Epithelial cell of proximal tubule (primary cell): ENCODE data around the gene USP22. TPM values are rescaled to one million over a fixed set of nuclear protein-coding genes. Genes with fewer than 3 reads are reported as not detected.

Experiments used
- DNase-seq: peaks from one replicate; pipeline ENCODE4 v3.0.0-alpha.2; 2011; ENCODE audit warnings: low read depth
- H3K4me3 ChIP-seq: 2 replicates; pipeline ENCODE4 v1.5.1; 2011; ENCODE audit warnings: low read depth, mild to moderate bottlenecking, low read length
- total RNA-seq: library from RNA; depleted of rRNA; stranded (reverse); fragments of >200 nt; gene quantifications from 2 replicates; pipeline ENCODE4 v1.2.3, GENCODE V29; 2015
- TF ChIP-seq, protein P1 (sequence below): conservative IDR thresholded peaks from 2 replicates; pipeline ENCODE4 v1.5.1; 2012; ENCODE audit warnings: low read depth, mild to moderate bottlenecking, low read length

The USP22 gene
- total RNA-seq, 1 donor from 2014 or later, result 158 TPM

DNA sequence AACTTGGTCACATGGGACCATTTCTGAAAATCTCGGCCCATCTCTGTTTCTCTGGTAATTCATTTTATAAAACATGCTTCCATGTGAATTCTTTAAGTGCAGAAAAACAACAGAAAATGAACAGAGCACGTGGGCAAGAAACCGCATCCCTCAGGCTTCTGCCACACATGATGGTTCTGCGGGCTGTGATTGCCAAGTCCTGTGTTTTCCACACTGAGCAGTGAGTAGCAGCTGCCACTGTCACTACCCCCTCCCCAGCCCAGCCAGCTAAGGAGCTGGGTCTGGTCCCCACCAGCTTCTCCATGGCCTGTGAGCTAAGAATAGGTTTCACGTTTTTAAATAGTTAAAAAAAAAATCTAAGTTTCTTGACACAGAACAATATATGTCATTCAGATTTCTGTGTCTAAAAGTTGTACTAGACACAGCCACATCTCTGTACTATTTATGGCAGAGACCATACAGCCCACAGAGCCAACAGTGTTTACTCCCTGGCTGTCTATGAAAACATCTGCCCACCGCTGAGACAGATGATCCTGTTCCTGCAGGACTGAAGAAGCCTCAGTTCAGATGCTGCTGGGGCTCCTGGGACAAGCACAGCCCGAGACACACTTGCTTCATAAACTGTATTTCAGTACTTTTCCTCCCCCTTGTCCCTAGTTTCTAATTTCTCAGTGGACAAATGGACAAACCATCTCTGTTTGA is 41.5 kb downstream of the USP22 start:
- TF ChIP-seq, protein P1, sequence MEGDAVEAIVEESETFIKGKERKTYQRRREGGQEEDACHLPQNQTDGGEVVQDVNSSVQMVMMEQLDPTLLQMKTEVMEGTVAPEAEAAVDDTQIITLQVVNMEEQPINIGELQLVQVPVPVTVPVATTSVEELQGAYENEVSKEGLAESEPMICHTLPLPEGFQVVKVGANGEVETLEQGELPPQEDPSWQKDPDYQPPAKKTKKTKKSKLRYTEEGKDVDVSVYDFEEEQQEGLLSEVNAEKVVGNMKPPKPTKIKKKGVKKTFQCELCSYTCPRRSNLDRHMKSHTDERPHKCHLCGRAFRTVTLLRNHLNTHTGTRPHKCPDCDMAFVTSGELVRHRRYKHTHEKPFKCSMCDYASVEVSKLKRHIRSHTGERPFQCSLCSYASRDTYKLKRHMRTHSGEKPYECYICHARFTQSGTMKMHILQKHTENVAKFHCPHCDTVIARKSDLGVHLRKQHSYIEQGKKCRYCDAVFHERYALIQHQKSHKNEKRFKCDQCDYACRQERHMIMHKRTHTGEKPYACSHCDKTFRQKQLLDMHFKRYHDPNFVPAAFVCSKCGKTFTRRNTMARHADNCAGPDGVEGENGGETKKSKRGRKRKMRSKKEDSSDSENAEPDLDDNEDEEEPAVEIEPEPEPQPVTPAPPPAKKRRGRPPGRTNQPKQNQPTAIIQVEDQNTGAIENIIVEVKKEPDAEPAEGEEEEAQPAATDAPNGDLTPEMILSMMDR, result no peak
- DNase-seq, result no peak

DNA sequence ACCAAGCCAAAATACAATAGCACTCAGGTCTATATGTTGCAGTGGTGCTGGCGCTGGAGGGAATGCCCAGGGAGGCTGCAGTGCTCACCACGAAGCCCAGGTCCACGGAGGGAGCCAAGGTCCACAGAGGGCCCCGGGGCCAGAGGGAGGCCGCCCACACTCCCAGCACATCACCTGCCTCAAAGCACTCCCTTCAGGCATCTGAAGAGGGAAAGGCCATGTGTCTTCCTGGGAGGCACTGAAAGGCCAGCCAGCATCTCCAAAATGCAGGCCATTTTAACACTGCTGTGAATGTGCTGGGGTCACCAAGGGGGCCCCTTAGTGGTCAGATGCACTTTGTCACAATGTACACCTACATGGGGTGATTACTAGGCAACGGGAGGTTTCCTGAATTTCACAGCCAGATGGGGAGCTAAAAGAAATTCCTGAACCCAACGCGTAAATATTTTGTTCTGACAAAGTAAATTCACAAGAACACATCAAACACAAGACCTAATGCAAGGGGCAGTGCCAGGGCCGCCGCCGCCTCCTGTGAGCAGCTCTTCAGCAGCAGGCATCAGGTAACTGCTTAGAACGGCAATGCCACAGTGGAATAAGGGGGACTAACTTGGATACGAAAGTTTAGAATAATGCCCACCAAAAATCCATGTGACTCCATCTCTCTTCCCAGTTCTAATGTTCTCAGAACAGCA is 42.8 kb downstream of the USP22 start:
- TF ChIP-seq, protein P1, result no peak
- no peak overlapping the region for H3K4me3 ChIP-seq
- DNase-seq, result no peak

More for the DNA sequence above, 41.5 kb downstream of the USP22 start:
- no peak overlapping the region for H3K4me3 ChIP-seq

DNA sequence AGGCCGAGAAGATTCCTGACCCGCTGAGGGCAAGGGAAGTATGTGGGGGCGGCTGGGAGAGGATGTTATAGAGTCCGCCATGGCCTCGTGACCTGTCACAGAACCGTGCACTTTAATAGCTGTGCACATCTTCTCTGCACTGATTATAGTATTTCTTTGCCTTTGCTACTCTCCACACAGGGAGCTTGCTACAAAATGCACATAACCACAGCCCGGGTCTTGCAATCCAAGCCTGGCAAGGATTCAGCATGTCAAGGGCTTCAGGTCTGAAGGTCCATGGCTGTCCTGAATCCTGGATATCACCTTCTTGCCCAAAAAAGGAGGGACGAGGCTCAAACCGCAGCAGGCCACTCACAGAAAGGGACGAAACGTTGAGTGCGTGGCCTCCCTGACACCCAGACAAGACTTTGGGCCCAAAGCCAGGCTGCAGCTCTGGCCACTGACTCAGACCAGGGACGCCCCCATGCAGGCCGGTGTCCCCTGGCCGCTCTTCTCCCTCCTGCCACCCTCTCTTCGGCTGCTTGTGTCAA is 43.7 kb downstream of the USP22 start:
- DNase-seq, result no peak
- no peak overlapping the region for H3K4me3 ChIP-seq
- TF ChIP-seq, protein P1, result no peak

DNA sequence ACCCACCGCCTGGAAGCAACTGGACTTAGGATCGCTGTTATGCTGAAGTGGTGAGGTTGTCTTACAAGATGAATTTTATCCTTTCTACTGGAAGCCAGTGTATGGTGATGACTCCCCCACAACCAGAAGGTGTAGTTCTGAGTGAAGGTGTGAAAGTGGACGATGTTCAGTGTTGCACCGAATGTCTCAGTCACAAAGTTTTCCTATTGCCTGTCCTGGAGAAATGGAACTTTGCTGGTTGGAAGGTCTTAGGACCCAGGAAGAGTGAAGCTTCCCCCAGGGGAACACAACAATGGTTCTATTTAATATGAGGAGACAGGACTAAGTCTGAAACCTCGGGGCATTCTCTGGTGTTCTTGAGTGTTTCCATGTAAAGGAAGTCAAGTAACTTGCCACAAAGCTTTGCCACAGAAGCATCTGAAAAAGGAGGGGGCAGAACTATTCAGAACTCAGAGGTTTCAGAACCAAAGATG is 44.2 kb downstream of the USP22 start:
- no peak for DNase-seq
- TF ChIP-seq, protein P1, result no peak
- H3K4me3 ChIP-seq, result no peak overlapping the region

DNA sequence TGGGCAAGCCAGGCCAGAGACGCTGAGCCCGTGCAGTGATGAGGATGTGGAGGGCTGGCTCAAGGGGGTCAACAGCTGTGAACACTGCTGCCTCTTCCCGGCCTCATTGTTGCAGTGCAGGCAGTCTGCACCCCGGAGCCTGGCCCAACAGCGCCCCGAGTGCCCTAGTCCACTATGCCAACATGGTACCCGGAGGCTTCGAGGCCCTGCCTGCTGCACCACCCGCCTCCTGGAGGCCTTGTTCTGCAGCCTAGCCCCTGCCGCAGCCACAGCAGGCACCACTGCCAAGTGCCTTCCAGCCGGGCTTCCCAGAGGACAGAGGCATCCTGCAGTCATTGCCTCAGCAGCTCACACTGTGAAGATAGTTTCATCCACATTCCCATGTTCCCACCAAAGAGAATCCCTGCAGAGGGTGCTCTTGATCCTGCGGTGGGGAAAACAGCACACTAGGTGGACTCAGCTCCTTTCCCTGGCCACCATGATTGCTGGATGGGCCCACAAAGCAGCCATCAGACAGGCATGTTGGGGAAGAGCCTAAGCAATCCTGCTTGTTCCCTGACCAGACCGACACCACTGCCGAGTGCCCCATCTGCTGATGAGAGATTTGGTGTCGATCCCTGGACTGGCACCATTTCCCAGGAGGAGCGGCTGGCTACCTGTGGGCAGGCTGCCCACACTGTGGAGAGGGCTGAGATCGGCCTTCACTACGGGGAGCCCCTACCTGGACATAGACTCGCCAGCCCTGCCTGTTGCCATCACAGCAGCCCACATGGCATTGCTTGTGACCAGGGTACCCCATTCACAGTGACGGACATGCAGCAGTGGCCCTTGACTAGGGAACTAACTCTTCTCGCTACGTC is 44.9 kb downstream of the USP22 start:
- no peak for DNase-seq
- no peak overlapping the region for H3K4me3 ChIP-seq
- TF ChIP-seq, protein P1, result no peak

DNA sequence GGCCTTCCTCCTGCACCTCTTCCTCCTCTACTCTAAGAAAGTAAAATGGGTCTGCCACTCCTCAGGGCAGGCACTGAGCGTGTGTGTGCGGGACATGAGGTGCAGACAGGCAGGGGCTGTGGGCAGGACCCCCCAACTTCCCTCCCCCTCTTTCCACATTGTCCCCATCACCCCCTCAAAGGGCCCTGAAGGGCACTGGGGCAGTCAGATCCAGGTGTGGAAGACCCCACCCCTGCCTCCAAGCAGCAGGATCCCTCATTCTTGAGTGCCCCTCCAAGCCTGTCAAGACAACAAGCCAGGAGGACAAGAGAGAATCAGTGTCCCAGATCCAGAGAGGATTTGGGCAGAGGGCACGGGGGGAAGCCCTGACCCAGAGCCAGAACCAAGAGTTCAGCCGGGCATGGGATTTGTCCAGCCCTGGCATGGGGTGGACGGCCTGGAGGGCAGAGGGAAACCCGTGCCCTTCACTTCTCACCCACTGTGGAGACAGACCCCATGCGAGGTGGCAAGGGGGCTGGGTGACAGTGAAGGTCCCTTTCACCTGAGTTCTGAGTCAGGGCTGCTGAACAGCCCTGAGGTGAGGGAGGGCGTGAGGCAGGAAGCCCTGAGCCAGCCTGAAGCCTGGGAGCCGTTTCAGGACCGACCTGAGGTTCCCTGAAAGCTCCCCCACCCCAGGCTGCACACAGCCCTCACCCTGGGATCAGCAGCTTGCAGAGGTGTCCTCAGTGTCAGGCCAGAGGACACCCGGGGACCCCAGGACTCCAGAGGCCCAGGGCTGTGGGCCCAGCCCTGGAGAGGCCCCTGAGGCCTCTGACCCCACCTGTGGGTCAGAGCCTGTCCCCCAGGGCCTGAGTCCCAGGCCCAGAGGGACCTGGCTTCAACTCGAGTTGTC is 45.8 kb downstream of the USP22 start:
- DNase-seq, result no peak
- TF ChIP-seq, protein P1, result no peak
- H3K4me3 ChIP-seq, result no peak overlapping the region
